K562 (cell line): ENCODE results near the gene SUOX. TPM values are rescaled to one million over a fixed set of nuclear protein-coding genes. Genes with fewer than 3 reads are reported as not detected.

Source experiments
- AFF4 ChIP-seq: sonication (generic); formaldehyde crosslinking; IDR thresholded peaks from 2 replicates; pipeline ENCODE4 v1.8.0; 2023; ENCODE audit warnings: mild to moderate bottlenecking, missing genetic modification reagents
- BCOR ChIP-seq: fragments of 450-650 bp; IDR thresholded peaks from 2 replicates; pipeline ENCODE4 v1.6.1; 2016
- BRD4 ChIP-seq: fragments of 200-600 bp; sonication (generic); IDR thresholded peaks from 2 replicates; pipeline ENCODE4 v1.6.1; 2017; ENCODE audit warnings: inconsistent platforms
- C11orf30 ChIP-seq: fragments of 450-650 bp; IDR thresholded peaks from 2 replicates; pipeline ENCODE4 v1.6.1; 2016; ENCODE audit warnings: low read depth, mild to moderate bottlenecking
- CCAR2 ChIP-seq: fragments of 200-400 bp; formaldehyde crosslinking; IDR thresholded peaks from 2 replicates; pipeline ENCODE4 v1.6.1; 2017; ENCODE audit warnings: mild to moderate bottlenecking, low read depth, low read length
- CHAMP1 ChIP-seq: fragments of 450-650 bp; IDR thresholded peaks from 2 replicates; pipeline ENCODE4 v1.6.1; 2016; ENCODE audit warnings: mild to moderate bottlenecking
- CLOCK ChIP-seq: fragments of 250-450 bp; sonication (Bioruptor Pico); IDR thresholded peaks from 2 replicates; pipeline ENCODE4 v1.4.0; 2020; ENCODE audit warnings: mild to moderate bottlenecking, moderate library complexity, borderline replicate concordance
- HIVEP1 ChIP-seq: fragments of 250-450 bp; sonication (Bioruptor Pico); IDR thresholded peaks from 2 replicates; pipeline ENCODE4 v1.4.0; 2020; ENCODE audit warnings: mild to moderate bottlenecking
- MEIS2 ChIP-seq: fragments of 450-650 bp; IDR thresholded peaks from 2 replicates; pipeline ENCODE4 v1.6.1; 2014; ENCODE audit warnings: mild to moderate bottlenecking; ENCODE audit not compliant: partially characterized antibody
- NCOR1 ChIP-seq: fragments of 450-650 bp; IDR thresholded peaks from 2 replicates; pipeline ENCODE4 v1.6.1; 2016; ENCODE audit warnings: mild to moderate bottlenecking, moderate library complexity
- PHF21A ChIP-seq: fragments of 450-650 bp; IDR thresholded peaks from 2 replicates; pipeline ENCODE4 v1.6.1; 2017; ENCODE audit warnings: low read depth, borderline replicate concordance
- SRSF9 ChIP-seq: fragments of 200-400 bp; formaldehyde crosslinking; IDR thresholded peaks from 2 replicates; pipeline ENCODE4 v1.6.1; 2017; ENCODE audit warnings: low read depth, low read length, borderline replicate concordance
- TRIM25 ChIP-seq: fragments of 450-650 bp; IDR thresholded peaks from 2 replicates; pipeline ENCODE4 v1.7.0; 2016; ENCODE audit warnings: borderline replicate concordance
- ZNF280A ChIP-seq: fragments of 450-650 bp; IDR thresholded peaks from 2 replicates; pipeline ENCODE4 v1.6.1; 2018; ENCODE audit warnings: mild to moderate bottlenecking, low read depth; ENCODE audit not compliant: partially characterized antibody
- ZNF707 ChIP-seq: fragments of 250-450 bp; sonication (Bioruptor Pico); conservative IDR thresholded peaks from 2 replicates; pipeline ENCODE4 v1.8.0; 2022; ENCODE audit warnings: inconsistent platforms, mild to moderate bottlenecking, moderate library complexity
- polyA plus RNA-seq, 8 experiments: library from polyadenylated mRNA; depleted of rRNA in 4 of 8; stranded (reverse) in 5 of 8; unstranded in 3 of 8; fragments of >200 nt; fragmentation: Nextera tagmentation in 2 of 8; fragmentation: Illumina TruSeq in 1 of 8; extraction: Ambion mirVana in 2 of 8; extraction: Trizol in 1 of 8; gene quantifications; 2 replicates each; pipeline versions ENCODE4 v1.2.1 to v1.2.3, GENCODE V29; 2011 to 2014; ENCODE audit warnings: inconsistent platforms in 1 of 8, missing spikeins in 1 of 8
- total RNA-seq, 7 experiments: library from RNA; depleted of rRNA in 6 of 7; stranded (reverse); fragments of >200 nt in 6 of 7; fragmentation: Illumina TruSeq in 2 of 7; extraction: Trizol in 2 of 7; gene quantifications; 2 replicates each; pipeline versions ENCODE4 v1.2.1 to v1.2.3, GENCODE V29; 2011 to 2021; ENCODE audit warnings: low replicate concordance in 1 of 7

The SUOX gene
- total and polyA plus RNA-seq, 9 of the 15 experiments (the other 6 are each of a cell fraction or from before 2014, with no cell fraction given) = 9.2 to 39.7 (median 25.4) TPM

GRCh38 chr12:55996715-55997534 is at the start of gene SUOX (continued):
- TF ChIP-seq C11orf30 (no peak), TRIM25 (no peak), HIVEP1 (CRISPR knock-in tag) (no peak), CHAMP1 (no peak), ZNF707 (CRISPR knock-in tag) (no peak), BCOR (0 out of 2 replicates have a peak, but pooled peaks have one; percentile 25), CLOCK (no peak), CCAR2 (no peak), ZNF280A (no peak), BRD4 (no peak), MEIS2 (peak; percentile 58), SRSF9 (no peak), NCOR1 (no peak; the same call in 1 of the 2 replicates), PHF21A (no peak), AFF4 (no peak)
